ENCODE data around the gene C1orf174. TPM values are rescaled to one million over a fixed set of nuclear protein-coding genes. Genes with fewer than 3 reads are reported as not detected.

C1orf174 gene
- polyA plus RNA-seq, 3 donors: 19.1 to 46.0 (median 21.3) TPM

GRCh38 chr1:3904006-3904842, 4.2 kb upstream of the C1orf174 start:
- H3K27me3 Mint-ChIP-seq (ENCODE audit: low read depth in 3 of 3): peaks cover 6 to 12% (median 6%) of the 10 kb centered on the region in 3 donors
- no peak for DNase-seq
- H3K36me3 Mint-ChIP-seq: peaks cover 5% of the 10 kb centered on the region in 2 donors
- Histone ChIP-seq H4K20me1 (ENCODE audit: insufficient read depth, low read length) (peaks cover 3% of the 10 kb centered on the region), H3K4me2 (replicated peaks; ENCODE audit: extremely low read depth, low read length, poor library complexity, severe bottlenecking) (no peak overlapping the region), H3K27ac (ENCODE audit: low read depth in 1 of 2, low read length in 2 of 2) (no peak overlapping the region), H3K4me3 (replicated peaks in 1 of 3; ENCODE audit: low read depth in 2 of 3, low read length in 3 of 3) (no peak overlapping the region), H3K79me2 (ENCODE audit: insufficient read depth, low read length) (peaks cover 8% of the 10 kb centered on the region), H3K36me3 (replicated peaks in 1 of 2; ENCODE audit: control insufficient read depth in 1 of 2, insufficient read depth in 2 of 2, low read length in 2 of 2) (no peaks in the 10 kb centered on the region), H3K27me3 (ENCODE audit: control insufficient read depth in 2 of 2, insufficient read depth in 2 of 2, low read length in 2 of 2) (no peaks in the 10 kb centered on the region), H3K9ac (ENCODE audit: insufficient read depth, low read length, poor library complexity, severe bottlenecking) (no peak overlapping the region), H3K9me3 (replicated peaks in 1 of 2; ENCODE audit: control insufficient read depth in 1 of 2, insufficient read depth in 1 of 2, low read length in 2 of 2) (no peaks in the 10 kb centered on the region), H3K4me1 (ENCODE audit: control insufficient read depth in 1 of 2, insufficient read depth in 2 of 2, low read length in 2 of 2) (peaks cover 18 to 26% of the 10 kb centered on the region in 2 donors), H2AFZ (ENCODE audit: insufficient read depth, low read depth, low read length, poor library complexity, severe bottlenecking) (no peak overlapping the region)
- intact Hi-C loops (cut with micrococcal nuclease): loop anchor here (5.0 to 10.0 kb wide), 3 partner anchors 129 to 279 kb away; partner anchors contain the start of genes SMIM1 (in 2 of the 2) and TPRG1L (in 1 of the 2)
- WGBS (ENCODE audit: insufficient coverage): 70% methylated on average over 11 of the region's 24 CpGs
- no peak for TF ChIP-seq CTCF (IDR thresholded peaks at IDR 0.05)
- peaks cover 31% of the 10 kb centered on the region for H3K4me1 Mint-ChIP-seq
- no peak overlapping the region for H3K4me3 Mint-ChIP-seq
- H3K9me3 Mint-ChIP-seq: no peaks in the 10 kb centered on the region
- no peak overlapping the region for H3K27ac Mint-ChIP-seq

GRCh38 chr1:3903141-3904005, 3.3 kb upstream of the C1orf174 start:
- TF ChIP-seq CTCF (IDR thresholded peaks at IDR 0.05): no peak
- H3K9me3 Mint-ChIP-seq: peaks cover 1 to 3% (median 2%) of the 10 kb centered on the region in 7 donors
- 69% methylated on average over 9 of the region's 16 CpGs for WGBS (ENCODE audit: insufficient coverage)
- H3K27me3 Mint-ChIP-seq (ENCODE audit: low read depth in 3 of 3): peaks cover 5 to 7% (median 6%) of the 10 kb centered on the region in 3 donors
- H3K27me3 ChIP-seq (ENCODE audit: control insufficient read depth in 2 of 2, insufficient read depth in 2 of 2, low read length in 2 of 2): no peaks in the 10 kb centered on the region
- H3K27ac Mint-ChIP-seq: peak overlapping the region in 1 of 7 donors; percentile 4
- H3K4me3 ChIP-seq (replicated peaks in 1 of 3; ENCODE audit: low read depth in 2 of 3, low read length in 3 of 3): no peak overlapping the region
- H3K4me2 ChIP-seq (replicated peaks; ENCODE audit: extremely low read depth, low read length, poor library complexity, severe bottlenecking): no peak overlapping the region
- no peak overlapping the region for H3K4me3 Mint-ChIP-seq
- H3K36me3 Mint-ChIP-seq: peaks cover 5% of the 10 kb centered on the region in 2 donors
- H3K9me3 ChIP-seq (replicated peaks in 1 of 2; ENCODE audit: control insufficient read depth in 1 of 2, insufficient read depth in 1 of 2, low read length in 2 of 2): peaks cover under 1% of the 10 kb centered on the region in 2 donors
- peaks cover 39% of the 10 kb centered on the region for H3K4me1 Mint-ChIP-seq
- intact Hi-C loops (cut with micrococcal nuclease): loop anchor here (5.0 to 10.0 kb wide), 3 partner anchors 129 to 279 kb away; partner anchors contain the start of genes SMIM1 (in 2 of the 2) and TPRG1L (in 1 of the 2)
- peaks cover 16% of the 10 kb centered on the region for H3K79me2 ChIP-seq (ENCODE audit: insufficient read depth, low read length)
- H3K9ac ChIP-seq (ENCODE audit: insufficient read depth, low read length, poor library complexity, severe bottlenecking): no peak overlapping the region
- H3K27ac ChIP-seq (ENCODE audit: low read depth in 1 of 2, low read length in 2 of 2): no peak overlapping the region
- no peaks in the 10 kb centered on the region for H3K36me3 ChIP-seq (replicated peaks in 1 of 2; ENCODE audit: control insufficient read depth in 1 of 2, insufficient read depth in 2 of 2, low read length in 2 of 2)
- no peak for DNase-seq
- no peak overlapping the region for H2AFZ ChIP-seq (ENCODE audit: insufficient read depth, low read depth, low read length, poor library complexity, severe bottlenecking)
- H3K4me1 ChIP-seq (ENCODE audit: control insufficient read depth in 1 of 2, insufficient read depth in 2 of 2, low read length in 2 of 2): peaks cover 21 to 35% of the 10 kb centered on the region in 2 donors
- peaks cover 6% of the 10 kb centered on the region for H4K20me1 ChIP-seq (ENCODE audit: insufficient read depth, low read length)
